ENCODE results near the gene TMEM185B.

DNA sequence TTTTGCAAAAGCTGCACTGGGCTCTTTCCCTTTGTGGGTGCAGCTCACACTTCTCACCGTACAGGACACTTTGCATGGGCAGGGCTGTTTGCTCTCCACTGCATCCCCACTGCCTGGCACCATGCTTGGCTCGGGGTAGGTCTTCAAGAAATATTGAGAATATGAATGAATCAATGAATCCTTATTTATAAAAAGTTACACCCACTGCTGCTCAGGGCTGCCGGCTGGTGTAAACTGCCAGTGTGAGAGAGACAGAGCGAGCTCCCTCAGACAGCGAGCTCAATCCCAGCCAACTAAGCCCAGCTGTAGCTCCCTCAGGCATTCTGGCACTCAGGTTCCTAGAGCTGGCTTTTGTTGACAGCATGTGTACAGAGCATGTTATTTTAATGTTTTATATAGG is 3.4 kb downstream of the TMEM185B start:
- no peak for TF ChIP-seq CTCF (IDR thresholded peaks at IDR 0.05)
- TF ChIP-seq EP300 (IDR thresholded peaks at IDR 0.05): no peak
- no peak for TF ChIP-seq POLR2AphosphoS5 (IDR thresholded peaks at IDR 0.05)
- TF ChIP-seq POLR2A (IDR thresholded peaks at IDR 0.05): no peak

All from upper lobe of left lung (tissue), 4 donors.